ENCODE measurements around the gene EDN3. TPM values are rescaled to one million over a fixed set of nuclear protein-coding genes. Genes with fewer than 3 reads are reported as not detected.

Gene EDN3
- total RNA-seq, 2 donors from 2014 or later, result 5.3 to 8.2 TPM

DNA sequence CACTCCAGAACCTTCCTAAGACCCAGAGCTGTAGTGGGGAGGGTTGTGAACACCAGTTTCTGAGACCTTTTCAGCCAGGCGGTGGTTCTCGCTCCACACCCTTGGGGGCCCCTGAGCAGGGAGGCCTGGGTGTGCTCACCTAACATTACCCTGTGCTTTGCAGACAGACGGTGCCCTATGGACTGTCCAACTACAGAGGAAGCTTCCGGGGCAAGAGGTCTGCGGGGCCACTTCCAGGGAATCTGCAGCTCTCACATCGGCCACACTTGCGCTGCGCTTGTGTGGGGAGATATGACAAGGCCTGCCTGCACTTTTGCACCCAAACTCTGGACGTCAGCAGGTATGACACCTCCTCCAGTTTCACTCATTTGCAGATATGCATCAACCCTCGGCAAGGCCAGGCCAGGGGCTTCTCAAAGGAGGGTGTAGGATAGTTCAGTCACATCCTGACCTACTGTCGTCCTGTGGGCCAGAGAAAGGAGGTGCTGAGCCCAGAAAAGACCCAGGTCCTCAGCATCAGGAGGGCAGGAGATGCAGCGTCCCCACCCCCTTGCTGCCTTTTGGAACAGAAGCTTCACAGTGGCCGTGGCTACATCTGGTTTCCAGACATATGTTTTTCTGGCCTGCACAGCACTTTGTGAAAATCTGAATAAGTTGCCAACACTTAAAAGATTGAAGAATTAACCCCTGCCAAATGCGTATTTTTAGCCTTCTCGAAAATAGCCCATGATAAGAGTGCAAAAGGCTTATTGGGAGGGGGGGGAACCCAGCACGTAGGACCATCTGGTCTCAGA is 20.6 kb downstream of the EDN3 start:
- TF ChIP-seq, protein P1, sequence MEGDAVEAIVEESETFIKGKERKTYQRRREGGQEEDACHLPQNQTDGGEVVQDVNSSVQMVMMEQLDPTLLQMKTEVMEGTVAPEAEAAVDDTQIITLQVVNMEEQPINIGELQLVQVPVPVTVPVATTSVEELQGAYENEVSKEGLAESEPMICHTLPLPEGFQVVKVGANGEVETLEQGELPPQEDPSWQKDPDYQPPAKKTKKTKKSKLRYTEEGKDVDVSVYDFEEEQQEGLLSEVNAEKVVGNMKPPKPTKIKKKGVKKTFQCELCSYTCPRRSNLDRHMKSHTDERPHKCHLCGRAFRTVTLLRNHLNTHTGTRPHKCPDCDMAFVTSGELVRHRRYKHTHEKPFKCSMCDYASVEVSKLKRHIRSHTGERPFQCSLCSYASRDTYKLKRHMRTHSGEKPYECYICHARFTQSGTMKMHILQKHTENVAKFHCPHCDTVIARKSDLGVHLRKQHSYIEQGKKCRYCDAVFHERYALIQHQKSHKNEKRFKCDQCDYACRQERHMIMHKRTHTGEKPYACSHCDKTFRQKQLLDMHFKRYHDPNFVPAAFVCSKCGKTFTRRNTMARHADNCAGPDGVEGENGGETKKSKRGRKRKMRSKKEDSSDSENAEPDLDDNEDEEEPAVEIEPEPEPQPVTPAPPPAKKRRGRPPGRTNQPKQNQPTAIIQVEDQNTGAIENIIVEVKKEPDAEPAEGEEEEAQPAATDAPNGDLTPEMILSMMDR (IDR thresholded peaks at IDR 0.05), result no peak
- DNase-seq (ENCODE audit: low spot score), result no peak
- Histone ChIP-seq H3K27ac (no peak overlapping the region), H3K9me3 (no peaks in the 10 kb centered on the region), H3K4me3 (no peak overlapping the region), H3K4me1 (replicated peaks) (no peaks in the 10 kb centered on the region), H3K36me3 (no peaks in the 10 kb centered on the region), H3K27me3 (replicated peaks; ENCODE audit: insufficient read depth) (no peaks in the 10 kb centered on the region)
- WGBS, result 89% methylated on average over 15 of the region's 16 CpGs
- intact Hi-C loops (cut with DNase I), result no loop called here

DNA sequence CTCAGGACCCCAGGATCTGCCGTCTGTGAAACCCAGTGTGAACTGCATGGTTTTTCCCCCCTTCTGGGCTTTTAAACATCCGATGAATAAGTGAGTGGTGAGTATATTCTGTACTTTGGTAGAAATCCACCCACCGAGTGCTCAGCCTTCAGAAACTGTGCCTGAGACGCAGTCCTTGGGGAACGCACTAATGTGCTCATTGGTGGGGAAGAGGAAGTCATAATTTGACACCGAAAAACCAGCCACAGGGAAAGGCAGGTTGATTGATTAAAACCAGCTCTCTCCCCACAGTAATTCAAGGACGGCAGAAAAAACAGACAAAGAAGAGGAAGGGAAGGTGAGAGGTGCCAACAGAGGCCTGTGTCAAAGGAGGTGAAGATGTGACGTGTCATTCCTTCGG is 21.7 kb downstream of the EDN3 start:
- no peak overlapping the region for H3K27ac ChIP-seq
- intact Hi-C loops (cut with DNase I), result no loop called here
- TF ChIP-seq POLR2AphosphoS5 (IDR thresholded peaks at IDR 0.05), result no peak
- TF ChIP-seq, protein P1 (IDR thresholded peaks at IDR 0.05), result no peak
- no peak for TF ChIP-seq POLR2A (IDR thresholded peaks at IDR 0.05)
- H3K27me3 ChIP-seq (replicated peaks; ENCODE audit: insufficient read depth), result no peaks in the 10 kb centered on the region
- no peak for DNase-seq (ENCODE audit: low spot score)
- no peaks in the 10 kb centered on the region for H3K36me3 ChIP-seq
- 70% methylated on average over 9 of the region's 9 CpGs for WGBS
- no peak overlapping the region for H3K4me3 ChIP-seq
- no peaks in the 10 kb centered on the region for H3K9me3 ChIP-seq
- no peaks in the 10 kb centered on the region for H3K4me1 ChIP-seq (replicated peaks)

DNA sequence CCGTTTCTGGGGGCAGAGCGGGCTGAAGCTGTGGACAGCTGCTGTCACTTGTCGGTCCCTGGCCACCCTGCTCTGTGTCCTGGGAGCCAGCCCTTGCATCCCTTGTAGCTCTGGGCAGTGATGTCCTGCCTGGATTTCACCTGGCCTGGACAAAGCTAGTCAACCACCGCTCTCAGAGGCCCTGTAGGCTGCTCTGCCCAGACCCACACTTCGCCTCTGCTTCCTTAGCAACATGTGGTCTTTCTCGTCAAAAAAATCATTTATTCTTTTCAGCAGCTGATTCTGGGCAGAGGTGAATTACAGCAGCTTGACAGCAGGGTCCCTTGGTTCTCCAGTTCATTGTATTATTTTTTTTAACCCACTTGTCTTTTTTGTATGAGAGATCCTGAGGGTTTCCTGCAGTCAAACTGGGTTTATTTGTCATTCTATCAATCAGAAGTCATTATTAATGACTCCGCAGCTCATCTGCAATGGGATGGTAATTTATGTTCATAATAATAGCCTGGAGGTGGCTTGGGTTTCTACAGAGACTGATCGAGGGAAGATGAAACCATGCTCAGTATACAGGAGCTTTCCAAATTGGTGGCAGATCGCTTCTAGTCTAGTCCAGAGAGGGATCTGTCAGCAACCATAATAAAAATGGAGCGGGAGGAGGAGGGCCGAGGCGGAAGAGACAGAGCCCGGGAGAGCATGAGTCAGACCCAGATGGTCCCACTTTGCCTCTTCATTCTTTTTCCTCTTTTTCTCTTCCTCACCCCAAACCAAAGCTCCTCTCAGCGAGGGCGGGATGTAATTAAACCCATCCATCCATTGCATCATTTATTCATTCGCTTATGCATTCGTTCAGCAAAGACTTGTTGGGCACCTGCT is 22.4 kb downstream of the EDN3 start:
- TF ChIP-seq POLR2A (IDR thresholded peaks at IDR 0.05) (no peak), POLR2AphosphoS5 (IDR thresholded peaks at IDR 0.05) (no peak)
- TF ChIP-seq, protein P1 (IDR thresholded peaks at IDR 0.05), result no peak
- no peaks in the 10 kb centered on the region for H3K27me3 ChIP-seq (replicated peaks; ENCODE audit: insufficient read depth)
- intact Hi-C loops (cut with DNase I), result no loop called here
- no peaks in the 10 kb centered on the region for H3K4me1 ChIP-seq (replicated peaks)
- H3K4me3 ChIP-seq, result no peak overlapping the region
- H3K9me3 ChIP-seq, result no peaks in the 10 kb centered on the region
- no peaks in the 10 kb centered on the region for H3K36me3 ChIP-seq
- 89% methylated on average over 16 of the region's 17 CpGs for WGBS
- no peak for DNase-seq (ENCODE audit: low spot score)
- no peak overlapping the region for H3K27ac ChIP-seq

DNA sequence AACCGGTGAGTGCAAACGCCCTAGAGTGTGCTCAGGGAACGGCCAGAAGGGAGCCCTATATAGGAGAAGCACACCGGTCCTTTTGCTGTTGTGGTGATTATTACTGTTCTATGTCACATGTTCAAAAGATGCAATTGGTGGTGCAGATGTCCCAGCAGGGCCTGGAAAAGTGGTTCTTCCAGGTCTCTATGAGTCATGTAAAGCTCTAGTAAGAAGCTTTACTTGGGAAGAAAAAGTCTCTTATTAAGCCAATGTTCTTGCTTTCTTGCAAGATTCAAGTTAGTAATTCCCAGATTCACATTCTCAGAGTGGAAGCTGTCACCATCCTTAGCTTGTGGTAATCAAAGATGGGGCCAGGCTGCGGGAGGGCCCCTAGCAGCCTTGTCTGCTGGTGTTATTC is 23.3 kb downstream of the EDN3 start:
- H3K9me3 ChIP-seq, result no peaks in the 10 kb centered on the region
- no peak overlapping the region for H3K27ac ChIP-seq
- intact Hi-C loops (cut with DNase I), result no loop called here
- H3K27me3 ChIP-seq (replicated peaks; ENCODE audit: insufficient read depth), result no peaks in the 10 kb centered on the region
- WGBS, result 89% methylated on average over 5 of the region's 5 CpGs
- DNase-seq (ENCODE audit: low spot score), result no peak
- no peak overlapping the region for H3K4me3 ChIP-seq
- no peaks in the 10 kb centered on the region for H3K36me3 ChIP-seq
- no peaks in the 10 kb centered on the region for H3K4me1 ChIP-seq (replicated peaks)
- no peak for TF ChIP-seq POLR2A (IDR thresholded peaks at IDR 0.05)
- TF ChIP-seq, protein P1 (IDR thresholded peaks at IDR 0.05), result no peak
- TF ChIP-seq POLR2AphosphoS5 (IDR thresholded peaks at IDR 0.05), result no peak

Measured in prostate gland (tissue), 2 donors.